Suprapubic skin (tissue), 4 donors: ENCODE results near the gene ATIC.

Experiments
- EP300 ChIP-seq: sonication (generic); formaldehyde crosslinking; IDR thresholded peaks from one replicate; pipeline ENCODE4 v1.6.1; 2017; ENCODE audit warnings: antibody characterized with exemption
- POLR2AphosphoS5 ChIP-seq, 3 donors: sonication (generic); formaldehyde crosslinking; IDR thresholded peaks; one replicate each; pipeline ENCODE4 v1.6.1; 2017; ENCODE audit warnings: antibody characterized with exemption in 3 of 3
- TF ChIP-seq, protein P1 (sequence below), 2 donors: fragments of 200-600 bp in 1 of 2; fragments of 450-650 bp in 1 of 2; sonication (generic) in 1 of 2; IDR thresholded peaks; one replicate each; pipeline ENCODE4 v1.5.1; 2016 to 2019; ENCODE audit warnings: antibody characterized with exemption in 2 of 2, mild to moderate bottlenecking in 1 of 2, moderate library complexity in 1 of 2

DNA sequence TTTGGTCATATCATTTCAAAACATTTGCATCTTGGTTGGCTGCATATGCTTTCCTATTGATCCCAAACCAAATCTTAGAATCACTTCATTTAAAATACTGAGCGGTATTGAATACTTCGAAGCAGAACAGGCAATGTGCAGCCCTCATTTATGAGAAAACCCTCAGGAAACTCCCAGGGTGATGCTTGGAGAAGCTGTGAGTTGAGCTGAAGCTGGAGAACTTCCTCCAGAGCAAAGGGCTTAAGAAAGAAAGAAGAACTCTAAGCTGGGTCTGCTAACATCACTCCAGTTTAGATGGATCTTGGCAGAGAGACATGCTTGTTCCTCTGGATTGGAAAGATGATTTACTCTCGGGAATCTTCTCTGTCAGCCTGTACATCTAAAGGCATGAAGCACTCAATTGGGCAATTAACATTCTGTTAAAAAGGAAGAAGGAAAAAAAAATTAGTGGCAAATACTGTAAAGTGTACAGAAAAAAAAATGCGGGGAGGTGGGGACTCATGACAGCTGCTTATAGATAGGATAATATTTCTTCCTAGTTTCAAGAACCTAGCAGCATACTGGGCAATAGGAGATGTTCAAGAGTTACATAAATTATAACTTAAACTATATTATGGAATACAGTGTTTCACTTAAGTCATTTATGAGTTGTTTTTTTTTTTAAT lies 49.5 kb downstream of the ATIC start:
- TF ChIP-seq, protein P1, sequence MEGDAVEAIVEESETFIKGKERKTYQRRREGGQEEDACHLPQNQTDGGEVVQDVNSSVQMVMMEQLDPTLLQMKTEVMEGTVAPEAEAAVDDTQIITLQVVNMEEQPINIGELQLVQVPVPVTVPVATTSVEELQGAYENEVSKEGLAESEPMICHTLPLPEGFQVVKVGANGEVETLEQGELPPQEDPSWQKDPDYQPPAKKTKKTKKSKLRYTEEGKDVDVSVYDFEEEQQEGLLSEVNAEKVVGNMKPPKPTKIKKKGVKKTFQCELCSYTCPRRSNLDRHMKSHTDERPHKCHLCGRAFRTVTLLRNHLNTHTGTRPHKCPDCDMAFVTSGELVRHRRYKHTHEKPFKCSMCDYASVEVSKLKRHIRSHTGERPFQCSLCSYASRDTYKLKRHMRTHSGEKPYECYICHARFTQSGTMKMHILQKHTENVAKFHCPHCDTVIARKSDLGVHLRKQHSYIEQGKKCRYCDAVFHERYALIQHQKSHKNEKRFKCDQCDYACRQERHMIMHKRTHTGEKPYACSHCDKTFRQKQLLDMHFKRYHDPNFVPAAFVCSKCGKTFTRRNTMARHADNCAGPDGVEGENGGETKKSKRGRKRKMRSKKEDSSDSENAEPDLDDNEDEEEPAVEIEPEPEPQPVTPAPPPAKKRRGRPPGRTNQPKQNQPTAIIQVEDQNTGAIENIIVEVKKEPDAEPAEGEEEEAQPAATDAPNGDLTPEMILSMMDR (IDR thresholded peaks at IDR 0.05), result no peak
- TF ChIP-seq EP300, result no peak
- no peak for TF ChIP-seq POLR2AphosphoS5 (IDR thresholded peaks at IDR 0.05)
